H7 (cell line): Measurements from ENCODE around the gene FAM3A. TPM values are rescaled to one million over a fixed set of nuclear protein-coding genes. Genes with fewer than 3 reads are reported as not detected.
"Not testable (repeated sequence)": the region's sequence is repeated elsewhere in the genome, so short reads cannot be mapped to it uniquely, and the experiment has no call there.

Source experiments
- DNase-seq: peaks from one replicate; pipeline ENCODE4 v3.0.0; 2012
- H3K27me3 ChIP-seq: 2 replicates; pipeline ENCODE4 v1.6.0; 2011; ENCODE audit warnings: mild to moderate bottlenecking, low read length; ENCODE audit not compliant: control insufficient read depth, insufficient read depth
- H3K36me3 ChIP-seq: replicated peaks from 2 replicates; pipeline ENCODE4 v1.5.1; 2011; ENCODE audit warnings: low read length; ENCODE audit not compliant: control insufficient read depth, insufficient read depth
- H3K4me3 ChIP-seq: 2 replicates; pipeline ENCODE4 v1.5.1; 2011; ENCODE audit warnings: low read depth, mild to moderate bottlenecking, control low read depth, low read length, moderate library complexity; ENCODE audit not compliant: insufficient read depth
- total RNA-seq: library from RNA; depleted of rRNA; stranded (reverse); fragments of >200 nt; shearing (Covaris generic); gene quantifications from 2 replicates; pipeline ENCODE4 v1.2.3, GENCODE V29; 2014

The FAM3A gene
- total RNA-seq, 1 experiment from 2014 or later, result 42.5 TPM

DNA sequence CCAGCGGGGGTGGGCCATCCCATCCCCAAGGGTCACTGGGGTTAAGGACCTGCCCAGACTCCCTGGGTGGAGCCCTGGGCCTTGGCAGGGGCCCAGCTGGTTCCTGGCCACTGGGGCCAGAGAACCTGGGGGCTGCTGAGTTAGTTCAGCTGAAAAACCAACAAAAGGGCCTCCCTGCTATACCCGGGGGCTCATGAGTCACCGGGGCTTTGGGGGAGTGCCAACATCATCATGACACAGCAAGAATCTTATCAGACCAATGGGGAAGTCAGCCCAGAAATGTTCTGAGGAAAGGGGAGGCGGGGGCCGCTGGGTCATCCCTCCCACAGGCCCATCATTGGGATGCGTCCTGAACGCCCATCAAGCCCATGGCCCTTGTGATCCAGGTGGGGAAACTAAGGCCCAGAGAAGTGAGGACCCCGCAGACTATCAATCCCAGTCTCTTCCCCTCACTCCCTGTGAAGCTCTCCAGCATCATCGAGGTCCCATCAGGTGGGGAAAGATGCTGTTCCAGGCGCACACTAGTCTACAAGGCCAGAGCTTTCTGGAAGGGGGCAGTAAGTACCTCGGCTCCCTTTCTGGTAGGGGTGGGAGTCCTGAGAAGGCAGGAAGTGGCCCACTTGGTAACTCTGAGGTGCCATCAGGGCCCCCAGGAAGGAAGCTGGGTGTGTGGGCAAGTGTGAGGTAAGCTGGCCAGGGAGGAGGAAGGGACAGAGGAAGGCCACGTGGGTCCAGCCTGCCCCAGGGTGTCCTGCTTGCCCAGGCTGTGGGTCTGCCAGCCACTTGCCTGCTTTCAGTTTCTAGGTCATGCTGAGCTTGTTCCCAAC lies 26.1 kb upstream of the FAM3A start:
- H3K27me3 ChIP-seq, result no peaks in the 10 kb centered on the region
- no peaks in the 10 kb centered on the region; the same call in 1 of the 2 replicates for H3K36me3 ChIP-seq
- DNase-seq, result no peak

DNA sequence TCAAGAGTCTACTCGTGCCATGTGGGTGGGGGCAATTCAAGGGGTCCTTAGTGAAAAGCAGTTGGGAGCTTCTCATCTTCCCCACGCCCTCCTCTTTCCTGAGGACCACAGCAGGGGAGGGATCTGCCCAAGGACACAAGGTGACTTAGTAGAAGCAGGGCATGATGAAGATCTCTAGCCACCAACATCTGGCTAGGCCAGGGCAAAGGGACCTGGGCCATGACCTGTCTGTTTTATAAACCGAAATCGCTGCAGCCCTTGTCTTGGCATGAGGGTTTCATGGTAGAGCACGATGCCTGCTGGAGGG lies 25.5 kb upstream of the FAM3A start:
- Histone ChIP-seq H3K36me3 (no peaks in the 10 kb centered on the region; the same call in 1 of the 2 replicates), H3K4me3 (no peak overlapping the region), H3K27me3 (no peaks in the 10 kb centered on the region)
- no peak for DNase-seq

More for the DNA sequence above, 26.1 kb upstream of the FAM3A start:
- H3K4me3 ChIP-seq, result no peak overlapping the region

- Histone ChIP-seq H3K36me3 (no peaks in the 10 kb centered on the region; the same call in 1 of the 2 replicates), H3K27me3 (no peaks in the 10 kb centered on the region), H3K4me3 (no peak overlapping the region)
- DNase-seq, result no peak
Observed at GRCh38 chrX:154540897-154541535, 25.0 kb upstream of the FAM3A start.

DNA sequence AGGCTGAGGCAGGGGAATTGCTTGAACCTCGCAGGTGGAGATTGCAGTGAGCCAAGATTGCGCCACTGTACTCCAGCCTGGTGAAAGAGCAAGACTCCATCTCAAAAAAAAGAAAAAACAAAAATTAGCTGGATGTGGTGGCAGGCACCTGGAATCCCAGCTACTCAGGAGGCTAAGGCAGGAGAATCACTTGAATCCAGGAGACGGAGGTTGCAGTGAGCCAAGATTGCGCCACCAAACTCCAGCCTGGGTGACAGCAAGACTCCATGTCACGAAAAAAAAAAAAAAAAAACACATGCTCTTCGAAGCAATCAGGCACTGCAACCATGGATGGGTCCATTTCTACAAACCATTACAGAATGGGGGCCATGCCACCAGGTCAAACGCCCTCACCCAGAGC lies 24.3 kb upstream of the FAM3A start:
- H3K27me3 ChIP-seq, H3K36me3 ChIP-seq, DNase-seq, H3K4me3 ChIP-seq: not testable (repeated sequence)

GRCh38 chrX:154539077-154539476 lies 23.0 kb upstream of the FAM3A start:
- Histone ChIP-seq H3K36me3 (peaks cover 1% of the 10 kb centered on the region; the same call in 1 of the 2 replicates), H3K27me3 (no peaks in the 10 kb centered on the region), H3K4me3 (no peak overlapping the region)
- no peak for DNase-seq

DNA sequence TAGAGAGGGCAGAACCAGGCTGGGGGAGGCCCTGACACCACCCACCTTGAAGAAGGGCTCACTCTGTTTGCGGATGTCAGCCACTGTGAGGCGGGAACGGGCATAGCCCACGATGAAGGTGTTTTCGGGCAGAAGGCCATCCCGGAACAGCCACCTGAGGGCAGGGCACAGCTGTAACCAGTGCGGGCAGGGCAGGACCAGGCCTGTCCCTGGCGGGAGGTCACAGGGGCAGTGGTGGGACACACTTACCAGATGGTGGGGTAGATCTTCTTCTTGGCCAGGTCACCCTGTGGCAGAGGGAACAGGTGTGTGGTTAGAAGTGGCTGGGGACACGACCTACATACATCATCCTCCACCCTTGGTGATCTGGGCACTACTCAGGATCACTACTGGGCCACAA lies 19.9 kb upstream of the FAM3A start:
- DNase-seq, result no peak
- H3K27me3 ChIP-seq, result no peaks in the 10 kb centered on the region
- no peak overlapping the region for H3K4me3 ChIP-seq

GRCh38 chrX:154534526-154535322 lies 18.7 kb upstream of the FAM3A start:
- peaks cover 9% of the 10 kb centered on the region for H3K36me3 ChIP-seq
- no peaks in the 10 kb centered on the region for H3K27me3 ChIP-seq
- H3K4me3 ChIP-seq, result no peak overlapping the region
- DNase-seq, result peak; percentile 95

More for the DNA sequence above, 19.9 kb upstream of the FAM3A start:
- peaks cover 9% of the 10 kb centered on the region for H3K36me3 ChIP-seq

GRCh38 chrX:154532690-154533089 lies 16.7 kb upstream of the FAM3A start:
- Histone ChIP-seq H3K4me3 (no peak overlapping the region), H3K27me3 (no peaks in the 10 kb centered on the region), H3K36me3 (peaks cover 9% of the 10 kb centered on the region)
- no peak for DNase-seq

DNA sequence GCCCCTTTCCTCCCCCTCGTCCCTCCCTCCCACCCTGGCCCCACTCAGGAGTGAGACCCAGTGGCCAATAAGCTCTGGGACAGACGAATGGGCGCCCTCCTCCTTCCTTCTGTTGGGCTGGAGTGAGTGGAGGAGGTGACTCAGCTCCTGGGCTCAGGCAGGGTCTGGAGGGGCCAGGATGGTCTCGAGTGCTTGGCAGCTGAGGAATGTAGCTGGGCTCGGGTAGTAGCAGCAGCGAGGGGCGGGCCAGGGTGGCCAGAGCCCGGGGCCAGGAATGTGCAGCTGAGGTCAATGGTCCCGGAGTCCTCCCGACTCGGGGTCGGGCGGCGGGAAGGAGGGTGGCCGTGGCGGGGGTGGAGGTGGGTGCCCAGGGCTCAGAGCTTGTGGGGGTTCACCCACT lies 15.6 kb upstream of the FAM3A start:
- Histone ChIP-seq H3K27me3 (no peaks in the 10 kb centered on the region), H3K36me3 (peaks cover 9% of the 10 kb centered on the region), H3K4me3 (no peak overlapping the region)
- DNase-seq, result no peak

GRCh38 chrX:154530286-154530685 lies 14.3 kb upstream of the FAM3A start:
- H3K36me3 ChIP-seq, result peaks cover 9% of the 10 kb centered on the region
- H3K27me3 ChIP-seq, result no peaks in the 10 kb centered on the region
- H3K4me3 ChIP-seq, result no peak overlapping the region
- no peak for DNase-seq

GRCh38 chrX:154529206-154529612 lies 13.2 kb upstream of the FAM3A start:
- no peak for DNase-seq
- peaks cover 8% of the 10 kb centered on the region for H3K36me3 ChIP-seq
- no peak overlapping the region for H3K4me3 ChIP-seq
- no peaks in the 10 kb centered on the region for H3K27me3 ChIP-seq

GRCh38 chrX:154526901-154527675 lies 11.1 kb upstream of the FAM3A start:
- Histone ChIP-seq H3K27me3 (no peaks in the 10 kb centered on the region), H3K4me3 (peak overlapping the region; percentile 27), H3K36me3 (no peaks in the 10 kb centered on the region)
- DNase-seq, result peak; percentile 82

GRCh38 chrX:154525606-154526490 lies 9.8 kb upstream of the FAM3A start:
- H3K4me3 ChIP-seq, result no peak overlapping the region
- no peak for DNase-seq
- no peaks in the 10 kb centered on the region for H3K27me3 ChIP-seq
- no peaks in the 10 kb centered on the region for H3K36me3 ChIP-seq
